ENCODE data around the gene DHRS2.

Gene DHRS2

GRCh38 chr14:23617539-23617938, 18.6 kb upstream of the DHRS2 start:
- Mint-ChIP-seq H3K27ac (no peak overlapping the region), H3K4me3 (no peak overlapping the region), H3K36me3 (ENCODE audit: low read depth) (no peaks in the 10 kb centered on the region), H3K27me3 (ENCODE audit: low read depth, poor library complexity) (peaks cover 40% of the 10 kb centered on the region), H3K4me1 (peaks cover 11% of the 10 kb centered on the region), H3K9me3 (peaks cover 7% of the 10 kb centered on the region)
- no peak for DNase-seq
- no peak for TF ChIP-seq CTCF (IDR thresholded peaks at IDR 0.05)

- Mint-ChIP-seq H3K4me3 (no peak overlapping the region), H3K27me3 (ENCODE audit: low read depth, poor library complexity) (peaks cover 39% of the 10 kb centered on the region), H3K36me3 (ENCODE audit: low read depth) (no peaks in the 10 kb centered on the region), H3K9me3 (peaks cover 16% of the 10 kb centered on the region), H3K4me1 (peaks cover 11% of the 10 kb centered on the region), H3K27ac (no peak overlapping the region)
- no peak for TF ChIP-seq CTCF (IDR thresholded peaks at IDR 0.05)
- DNase-seq, result no peak
Measured at GRCh38 chr14:23618415-23618988, 17.7 kb upstream of the DHRS2 start.

- no peak overlapping the region for H3K4me3 Mint-ChIP-seq
- peaks cover 27% of the 10 kb centered on the region for H3K27me3 Mint-ChIP-seq (ENCODE audit: low read depth, poor library complexity)
- TF ChIP-seq CTCF (IDR thresholded peaks at IDR 0.05), result no peak
- peaks cover 34% of the 10 kb centered on the region for H3K9me3 Mint-ChIP-seq
- no peak for DNase-seq
- no peak overlapping the region for H3K27ac Mint-ChIP-seq
- H3K36me3 Mint-ChIP-seq (ENCODE audit: low read depth), result no peaks in the 10 kb centered on the region
- H3K4me1 Mint-ChIP-seq, result no peaks in the 10 kb centered on the region
Measured at GRCh38 chr14:23620177-23620702, 15.9 kb upstream of the DHRS2 start.

- Mint-ChIP-seq H3K4me3 (no peak overlapping the region), H3K9me3 (peaks cover 45% of the 10 kb centered on the region), H3K27ac (no peak overlapping the region)
Measured at GRCh38 chr14:23621204-23621931, 14.8 kb upstream of the DHRS2 start.

GRCh38 chr14:23621932-23622730, 14.0 kb upstream of the DHRS2 start:
- Mint-ChIP-seq H3K9me3 (peaks cover 53% of the 10 kb centered on the region), H3K4me3 (no peak overlapping the region), H3K4me1 (no peaks in the 10 kb centered on the region), H3K27me3 (ENCODE audit: low read depth, poor library complexity) (peaks cover 21% of the 10 kb centered on the region), H3K27ac (no peak overlapping the region), H3K36me3 (ENCODE audit: low read depth) (no peaks in the 10 kb centered on the region)
- DNase-seq, result no peak
- no peak for TF ChIP-seq CTCF (IDR thresholded peaks at IDR 0.05)

More at GRCh38 chr14:23621204-23621931, 14.8 kb upstream of the DHRS2 start:
- no peaks in the 10 kb centered on the region for H3K36me3 Mint-ChIP-seq (ENCODE audit: low read depth)
- DNase-seq, result no peak
- H3K27me3 Mint-ChIP-seq (ENCODE audit: low read depth, poor library complexity), result peaks cover 21% of the 10 kb centered on the region
- no peak for TF ChIP-seq CTCF (IDR thresholded peaks at IDR 0.05)
- no peaks in the 10 kb centered on the region for H3K4me1 Mint-ChIP-seq

Data from nephron progenitor cell (in vitro differentiated cells).